Measurements from ENCODE around the gene MBOAT7.
A peak's percentile ranks its signal among the peaks of the same experiment; 100 is the strongest.

MBOAT7 gene

DNA sequence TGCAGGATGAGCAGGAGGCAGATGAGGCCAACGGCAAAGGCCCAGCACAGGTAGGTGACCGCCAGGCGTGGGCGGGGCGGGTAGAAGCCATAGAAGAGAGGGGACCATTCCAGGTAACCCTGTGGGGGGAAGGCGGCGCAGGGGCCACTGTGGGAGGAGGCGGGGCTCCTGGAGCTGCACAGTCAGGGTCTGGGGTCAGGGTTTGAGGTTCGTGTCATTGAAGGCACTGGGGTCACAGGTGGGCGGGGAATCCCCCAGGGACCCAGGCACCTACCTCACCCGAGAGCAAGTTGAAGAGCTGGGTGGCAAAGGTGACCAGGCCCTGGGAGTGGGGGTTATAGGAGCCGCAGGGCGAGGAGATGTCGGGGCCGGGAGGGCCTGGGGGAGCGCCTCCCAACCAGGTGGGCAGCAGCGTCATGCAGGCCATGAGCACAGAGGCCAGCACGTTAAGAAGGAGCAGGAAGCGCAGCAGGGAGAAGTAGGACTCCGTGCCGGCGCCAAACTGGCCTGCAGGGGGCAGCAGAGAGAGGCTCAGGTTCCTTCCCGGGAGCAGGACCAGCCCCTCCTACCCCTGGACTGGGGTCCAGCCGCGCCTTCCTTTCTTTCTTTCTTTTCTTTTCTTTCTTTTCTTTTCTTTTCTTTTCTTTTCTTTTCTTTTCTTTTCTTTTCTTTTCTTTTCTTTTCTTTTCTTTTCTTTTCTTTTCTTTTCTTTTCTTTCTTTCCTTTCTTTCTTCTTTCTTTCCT, 21.0 kb downstream of the MBOAT7 start:
- Histone ChIP-seq H3K27me3 (peaks cover 20% of the 10 kb centered on the region), H3K36me3 (peaks cover 2% of the 10 kb centered on the region), H3K4me1 (ENCODE audit: control insufficient read depth in 1 of 2, insufficient read depth in 1 of 2, low read depth in 1 of 2, low read length in 1 of 2) (peaks cover 39 to 48% of the 10 kb centered on the region in 2 experiments), H3K27ac (peak overlapping the region; percentile 39), H3K4me3 (ENCODE audit: low read depth in 1 of 2, low read length in 1 of 2) (peak overlapping the region in 1 of 2 experiments; percentile 17), H3K9me3 (no peaks in the 10 kb centered on the region)
- TF ChIP-seq, protein P1, sequence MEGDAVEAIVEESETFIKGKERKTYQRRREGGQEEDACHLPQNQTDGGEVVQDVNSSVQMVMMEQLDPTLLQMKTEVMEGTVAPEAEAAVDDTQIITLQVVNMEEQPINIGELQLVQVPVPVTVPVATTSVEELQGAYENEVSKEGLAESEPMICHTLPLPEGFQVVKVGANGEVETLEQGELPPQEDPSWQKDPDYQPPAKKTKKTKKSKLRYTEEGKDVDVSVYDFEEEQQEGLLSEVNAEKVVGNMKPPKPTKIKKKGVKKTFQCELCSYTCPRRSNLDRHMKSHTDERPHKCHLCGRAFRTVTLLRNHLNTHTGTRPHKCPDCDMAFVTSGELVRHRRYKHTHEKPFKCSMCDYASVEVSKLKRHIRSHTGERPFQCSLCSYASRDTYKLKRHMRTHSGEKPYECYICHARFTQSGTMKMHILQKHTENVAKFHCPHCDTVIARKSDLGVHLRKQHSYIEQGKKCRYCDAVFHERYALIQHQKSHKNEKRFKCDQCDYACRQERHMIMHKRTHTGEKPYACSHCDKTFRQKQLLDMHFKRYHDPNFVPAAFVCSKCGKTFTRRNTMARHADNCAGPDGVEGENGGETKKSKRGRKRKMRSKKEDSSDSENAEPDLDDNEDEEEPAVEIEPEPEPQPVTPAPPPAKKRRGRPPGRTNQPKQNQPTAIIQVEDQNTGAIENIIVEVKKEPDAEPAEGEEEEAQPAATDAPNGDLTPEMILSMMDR (IDR thresholded peaks at IDR 0.05) = peak; percentile 82

DNA sequence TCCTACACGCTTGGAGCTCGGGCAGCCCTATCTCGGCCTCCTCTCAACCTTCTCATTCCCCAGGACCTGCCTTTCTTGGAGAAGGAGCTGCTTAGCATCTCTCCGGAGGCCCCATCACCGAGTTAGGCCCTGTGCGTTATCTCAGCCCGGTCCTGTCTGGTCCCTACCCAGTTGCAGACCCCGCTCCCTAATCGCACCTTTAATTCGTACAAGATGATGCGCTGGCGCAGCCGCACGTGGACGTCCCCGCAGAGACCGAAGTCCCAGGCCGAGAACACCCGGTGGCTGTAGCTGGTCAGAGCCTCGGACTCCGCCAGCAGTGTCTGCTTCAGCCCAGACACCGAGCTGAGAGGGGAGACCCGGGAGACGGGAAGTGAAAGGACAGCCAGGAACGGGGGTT, 24.2 kb downstream of the MBOAT7 start:
- TF ChIP-seq, protein P1 (IDR thresholded peaks at IDR 0.05) = no peak

GRCh38 chr19:54164369-54165068, 24.9 kb downstream of the MBOAT7 start:
- Histone ChIP-seq H3K4me1 (ENCODE audit: control insufficient read depth in 1 of 2, insufficient read depth in 1 of 2, low read depth in 1 of 2, low read length in 1 of 2) (peaks cover 62 to 69% of the 10 kb centered on the region in 2 experiments), H3K27ac (no peak overlapping the region), H3K4me3 (ENCODE audit: low read depth in 1 of 2, low read length in 1 of 2) (peak overlapping the region; percentile 2 to 13), H3K27me3 (peaks cover 20% of the 10 kb centered on the region), H3K9me3 (no peaks in the 10 kb centered on the region), H3K36me3 (no peaks in the 10 kb centered on the region)
- TF ChIP-seq, protein P1 (IDR thresholded peaks at IDR 0.05) = peak; percentile 8

More for the DNA sequence above, 24.2 kb downstream of the MBOAT7 start:
- no peak overlapping the region for H3K27ac ChIP-seq
- no peaks in the 10 kb centered on the region for H3K9me3 ChIP-seq
- H3K4me3 ChIP-seq (ENCODE audit: low read depth in 1 of 2, low read length in 1 of 2) = no peak overlapping the region
- peaks cover 20% of the 10 kb centered on the region for H3K27me3 ChIP-seq
- H3K4me1 ChIP-seq (ENCODE audit: control insufficient read depth in 1 of 2, insufficient read depth in 1 of 2, low read depth in 1 of 2, low read length in 1 of 2) = peaks cover 60 to 66% of the 10 kb centered on the region in 2 experiments
- H3K36me3 ChIP-seq = no peaks in the 10 kb centered on the region

DNA sequence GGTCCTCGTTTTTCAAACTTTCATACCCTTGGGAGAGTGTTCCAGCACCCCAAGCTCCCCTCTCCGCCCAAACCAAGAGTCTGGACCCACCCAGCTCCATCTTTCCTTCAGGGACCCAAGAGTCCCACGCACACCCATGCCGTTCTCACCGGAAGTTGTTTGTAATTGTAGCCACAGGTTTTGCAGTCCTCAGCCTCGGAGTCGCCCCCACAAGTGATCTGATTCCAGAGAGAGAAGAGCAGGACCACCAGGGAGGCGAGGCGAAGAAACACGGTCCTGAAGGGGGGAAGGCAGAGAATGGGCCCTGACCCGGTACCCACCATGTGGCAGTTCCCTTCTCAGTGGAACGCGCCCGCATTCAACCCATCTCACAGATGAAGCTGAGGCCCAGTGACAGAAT, 26.5 kb downstream of the MBOAT7 start:
- Histone ChIP-seq H3K27me3 (peaks cover 20% of the 10 kb centered on the region), H3K27ac (peak overlapping the region; percentile 68), H3K4me1 (ENCODE audit: control insufficient read depth in 1 of 2, insufficient read depth in 1 of 2, low read depth in 1 of 2, low read length in 1 of 2) (peaks cover 70 to 75% of the 10 kb centered on the region in 2 experiments), H3K36me3 (peaks cover 4% of the 10 kb centered on the region), H3K9me3 (no peaks in the 10 kb centered on the region), H3K4me3 (ENCODE audit: low read depth in 1 of 2, low read length in 1 of 2) (peak overlapping the region; percentile 49 to 67)
- TF ChIP-seq, protein P1 (IDR thresholded peaks at IDR 0.05) = no peak

- peak overlapping the region; percentile 49 to 67 for H3K4me3 ChIP-seq (ENCODE audit: low read depth in 1 of 2, low read length in 1 of 2)
- peak overlapping the region; percentile 68 for H3K27ac ChIP-seq
- peaks cover 9% of the 10 kb centered on the region for H3K36me3 ChIP-seq
- TF ChIP-seq, protein P1 (IDR thresholded peaks at IDR 0.05) = peak; percentile 34
- H3K27me3 ChIP-seq = peaks cover 20% of the 10 kb centered on the region
- no peaks in the 10 kb centered on the region for H3K9me3 ChIP-seq
- H3K4me1 ChIP-seq (ENCODE audit: control insufficient read depth in 1 of 2, insufficient read depth in 1 of 2, low read depth in 1 of 2, low read length in 1 of 2) = peaks cover 70 to 74% of the 10 kb centered on the region in 2 experiments
Observed at GRCh38 chr19:54162241-54162805, 27.1 kb downstream of the MBOAT7 start.
